HEK293 (cell line): ENCODE results near the gene NOXO1.

ENCODE experiments used
- CTCF ChIA-PET: fragments of 350-600 bp; formaldehyde crosslinking; extraction: SDS; loops from one replicate; lab custom pipeline; 2021; ENCODE audit warnings: antibody characterized with exemption; lab: Yijun Ruan, JAX
- POLR2A ChIA-PET: fragments of 300-600 bp; formaldehyde crosslinking; extraction: SDS; loops from one replicate; lab custom pipeline; 2020; ENCODE audit warnings: antibody characterized with exemption, inconsistent platforms; lab: Yijun Ruan, JAX
- H3K27ac ChIP-seq: fragments of 200-500 bp; sonication (Bioruptor generic); 2 replicates; pipeline ENCODE4 v1.5.1; 2014; ENCODE audit warnings: low read depth, low read length, control low read depth, inconsistent platforms; ENCODE audit errors: extremely low read depth
- H3K36me3 ChIP-seq, 2 experiments: fragments of 200-500 bp in 1 of 2; sonication (Bioruptor generic) in 1 of 2; 1 replicate in 1 of 2; 2 replicates in 1 of 2; pipeline ENCODE4 v1.5.1; 2014 to 2017; ENCODE audit warnings: inconsistent platforms in 2 of 2, low read length in 2 of 2; ENCODE audit not compliant: control insufficient read depth in 2 of 2, insufficient read depth in 1 of 2
- H3K4me1 ChIP-seq: fragments of 200-500 bp; sonication (Bioruptor generic); 2 replicates; pipeline ENCODE4 v1.5.1; 2014; ENCODE audit warnings: mild to moderate bottlenecking, low read length, inconsistent platforms; ENCODE audit not compliant: control insufficient read depth, insufficient read depth
- H3K4me3 ChIP-seq: 2 replicates; pipeline ENCODE4 v1.5.1; 2011; ENCODE audit warnings: low read depth, mild to moderate bottlenecking, control low read depth, low read length, moderate library complexity
- H3K9me3 ChIP-seq: fragments of 200-500 bp; sonication (Bioruptor generic); 2 replicates; pipeline ENCODE4 v1.5.1; 2014; ENCODE audit warnings: low read depth, low read length, inconsistent platforms; ENCODE audit not compliant: control insufficient read depth, insufficient read depth
- EGR2 ChIP-seq: fragments of 450-650 bp; formaldehyde crosslinking; IDR thresholded peaks from 2 replicates; pipeline ENCODE4 v1.5.1; 2016; ENCODE audit warnings: low read depth, missing biosample characterization, missing genetic modification characterization
- KLF10 ChIP-seq: fragments of 450-650 bp; IDR thresholded peaks from 2 replicates; pipeline ENCODE4 v1.5.1; 2018; ENCODE audit warnings: missing biosample characterization, mild to moderate bottlenecking, missing genetic modification characterization
- ZBTB44 ChIP-seq: fragments of 450-650 bp; IDR thresholded peaks from 2 replicates; pipeline ENCODE4 v1.5.1; 2018; ENCODE audit warnings: missing biosample characterization, mild to moderate bottlenecking, missing genetic modification characterization
- ZIC2 ChIP-seq: fragments of 450-650 bp; formaldehyde crosslinking; IDR thresholded peaks from 2 replicates; pipeline ENCODE4 v1.5.1; 2016; ENCODE audit warnings: missing biosample characterization, missing genetic modification characterization
- ZNF148 ChIP-seq: fragments of 450-650 bp; formaldehyde crosslinking; IDR thresholded peaks from 2 replicates; pipeline ENCODE4 v1.5.0; 2017; ENCODE audit warnings: missing biosample characterization, missing genetic modification characterization, borderline replicate concordance
- ZNF175 ChIP-seq: fragments of 450-650 bp; formaldehyde crosslinking; IDR thresholded peaks from 2 replicates; pipeline ENCODE4 v1.5.1; 2016; ENCODE audit warnings: missing biosample characterization, missing genetic modification characterization
- ZNF19 ChIP-seq: fragments of 450-650 bp; formaldehyde crosslinking; IDR thresholded peaks from 2 replicates; pipeline ENCODE4; 2016; ENCODE audit warnings: missing biosample characterization, missing genetic modification characterization, low read depth
- ZNF248 ChIP-seq: fragments of 450-650 bp; formaldehyde crosslinking; IDR thresholded peaks from 2 replicates; pipeline ENCODE4 v1.5.1; 2017; ENCODE audit warnings: missing biosample characterization, missing genetic modification characterization
- ZNF280D ChIP-seq: fragments of 450-650 bp; formaldehyde crosslinking; IDR thresholded peaks from 2 replicates; pipeline ENCODE4 v1.5.1; 2016; ENCODE audit warnings: missing biosample characterization, missing genetic modification characterization
- ZNF324 ChIP-seq: fragments of 450-650 bp; formaldehyde crosslinking; IDR thresholded peaks from 2 replicates; pipeline ENCODE4 v1.5.1; 2016; ENCODE audit warnings: missing biosample characterization, missing genetic modification characterization
- ZNF335 ChIP-seq: fragments of 450-650 bp; formaldehyde crosslinking; conservative IDR thresholded peaks from 2 replicates; pipeline ENCODE4 v1.5.1; 2016; ENCODE audit warnings: missing biosample characterization, missing genetic modification characterization
- ZNF366 ChIP-seq: fragments of 450-650 bp; formaldehyde crosslinking; conservative IDR thresholded peaks from 2 replicates; pipeline ENCODE4 v1.5.1; 2016; ENCODE audit warnings: missing biosample characterization, missing genetic modification characterization
- ZNF48 ChIP-seq: fragments of 450-650 bp; formaldehyde crosslinking; IDR thresholded peaks from 2 replicates; pipeline ENCODE4 v1.5.1; 2016; ENCODE audit warnings: missing biosample characterization, missing genetic modification characterization
- ZNF518A ChIP-seq: fragments of 450-650 bp; formaldehyde crosslinking; conservative IDR thresholded peaks from 2 replicates; pipeline ENCODE4 v1.5.1; 2016; ENCODE audit warnings: low read depth, missing biosample characterization, missing genetic modification characterization
- ZNF561 ChIP-seq: fragments of 450-650 bp; IDR thresholded peaks from 2 replicates; pipeline ENCODE4 v1.5.1; 2018; ENCODE audit warnings: missing biosample characterization, missing genetic modification characterization, borderline replicate concordance
- ZNF585B ChIP-seq: fragments of 450-650 bp; formaldehyde crosslinking; IDR thresholded peaks from 2 replicates; pipeline ENCODE4 v1.5.1; 2016; ENCODE audit warnings: missing biosample characterization, missing genetic modification characterization
- ZNF596 ChIP-seq: fragments of 450-650 bp; IDR thresholded peaks from 2 replicates; pipeline ENCODE4 v1.5.0; 2018; ENCODE audit warnings: missing biosample characterization, mild to moderate bottlenecking, missing genetic modification characterization, moderate library complexity
- ZNF670 ChIP-seq: fragments of 450-650 bp; formaldehyde crosslinking; IDR thresholded peaks from 2 replicates; pipeline ENCODE4 v1.5.1; 2016; ENCODE audit warnings: missing biosample characterization, missing genetic modification characterization, low read depth
- ZNF747 ChIP-seq: fragments of 450-650 bp; formaldehyde crosslinking; IDR thresholded peaks from 2 replicates; pipeline ENCODE4 v1.5.1; 2016; ENCODE audit warnings: missing biosample characterization, missing genetic modification characterization
- ZSCAN18 ChIP-seq: fragments of 450-650 bp; formaldehyde crosslinking; IDR thresholded peaks from 2 replicates; pipeline ENCODE4 v1.5.1; 2016; ENCODE audit warnings: missing biosample characterization, missing genetic modification characterization

The NOXO1 gene

DNA sequence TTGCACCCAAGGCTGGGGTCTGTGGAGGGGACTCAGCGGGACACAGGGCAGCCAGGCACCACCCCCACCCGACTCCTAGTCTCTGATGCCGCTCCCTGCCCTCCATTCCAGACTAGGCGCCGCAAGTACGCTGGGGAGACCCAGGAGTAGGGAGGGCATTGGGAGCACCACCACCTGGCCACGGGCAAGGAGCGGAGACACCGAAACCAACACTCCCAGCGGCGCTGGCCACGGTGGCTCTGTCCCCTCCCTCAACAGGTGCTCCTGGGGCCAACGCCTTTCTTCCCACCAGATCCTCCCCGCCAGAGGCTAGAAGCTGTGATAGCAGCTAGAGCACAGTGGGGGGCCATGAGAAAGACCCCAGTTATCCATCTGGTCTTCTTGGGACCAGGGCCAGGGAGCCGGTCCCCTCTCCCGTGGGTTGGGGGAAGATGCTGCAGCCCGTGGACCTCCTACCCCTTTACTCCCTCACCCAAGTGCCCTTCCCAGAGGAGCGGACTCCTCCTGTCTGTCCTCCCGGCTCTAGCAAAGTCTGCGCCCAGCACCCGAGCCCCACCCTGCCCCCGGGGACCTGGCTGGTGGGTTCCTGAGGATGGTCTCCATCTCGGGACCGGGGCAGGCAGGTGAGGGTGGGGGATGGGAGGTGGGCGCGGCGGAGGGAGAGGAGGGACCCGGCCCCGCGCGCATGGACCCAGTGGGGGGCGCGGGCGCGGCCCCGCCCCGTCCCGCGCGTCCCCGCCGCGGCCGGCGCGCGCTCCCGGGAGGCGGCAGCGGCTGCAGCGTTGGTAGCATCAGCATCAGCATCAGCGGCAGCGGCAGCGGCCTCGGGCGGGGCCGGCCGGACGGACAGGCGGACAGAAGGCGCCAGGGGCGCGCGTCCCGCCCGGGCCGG, 8.2 kb upstream of the NOXO1 start, which contains the start of gene SYNGR3:
TSS of gene SYNGR3 (plus strand) at position 762 of the 892 bp plus-strand sequence. CDS start 133 bp downstream, outside the sequence.
- ChIA-PET POLR2A (interaction anchor here (1.5 to 6.3 kb wide), 4 partner anchors 18 to 166 kb away, joined by 6 to 46 read pairs (median 10); partner anchors contain the start of genes RPS2, TBL3 and TRAF7), CTCF (interaction anchor here (0.6 to 0.7 kb wide), 2 partner anchors 15 to 209 kb away, joined by 3 read pairs; no protein-coding TSS in a partner anchor)
- peak within 1 kb of the TSS; percentile 45 for H3K4me3 ChIP-seq
- peaks cover 6% of the 10 kb centered on the region for H3K4me1 ChIP-seq
- no peaks in the 10 kb centered on the region for H3K9me3 ChIP-seq
- no peak within 1 kb of the TSS; the same call in 1 of the 2 replicates for H3K27ac ChIP-seq
- peaks cover 0 to 22% of the 10 kb centered on the region in 2 experiments; a peak in 1 of 3 replicates for H3K36me3 ChIP-seq
- TF ChIP-seq ZNF280D (tag by site-specific recombination) (no peak), ZNF324 (no peak), ZNF175 (no peak), ZNF48 (tag by site-specific recombination) (no peak), ZNF335 (tag by site-specific recombination) (peak; percentile 54), ZNF19 (no peak), ZNF366 (tag by site-specific recombination) (peak; percentile 51; the same call in 1 of the 2 replicates), ZNF561 (tag by site-specific recombination) (no peak), ZBTB44 (tag by site-specific recombination) (0 out of 2 replicates have a peak, but pooled peaks have one; percentile 33), ZIC2 (tag by site-specific recombination) (peak; percentile 79), KLF10 (tag by site-specific recombination) (0 out of 2 replicates have a peak, but pooled peaks have one; percentile 16), EGR2 (tag by site-specific recombination) (0 out of 2 replicates have a peak, but pooled peaks have one; percentile 16), ZNF248 (no peak), ZSCAN18 (tag by site-specific recombination) (no peak), ZNF670 (tag by site-specific recombination) (no peak), ZNF596 (tag by site-specific recombination) (no peak), ZNF148 (tag by site-specific recombination) (no peak), ZNF518A (tag by site-specific recombination) (no peak), ZNF585B (tag by site-specific recombination) (no peak), ZNF747 (no peak)
